DOHH2 (cell line): ENCODE data around the gene ZNF385D.

Experiments
- H3F3A ChIP-seq: fragments of 200-600 bp; sonication (generic), shearing (Covaris generic); 2 replicates; pipeline ENCODE4 v1.6.0; 2016; ENCODE audit warnings: antibody characterized with exemption, mild to moderate bottlenecking; ENCODE audit not compliant: control insufficient read depth, insufficient read depth
- H3K27ac ChIP-seq: fragments of 200-600 bp; sonication (generic); 2 replicates; pipeline ENCODE4 v1.5.1; 2014; ENCODE audit warnings: low read depth, mild to moderate bottlenecking, low read length, moderate library complexity
- H3K27me3 ChIP-seq: fragments of 200-600 bp; sonication (generic); 2 replicates; pipeline ENCODE4 v1.6.1; 2014; ENCODE audit warnings: mild to moderate bottlenecking, low read length, mixed read lengths; ENCODE audit not compliant: control insufficient read depth
- H3K36me3 ChIP-seq: fragments of 200-600 bp; sonication (generic); 2 replicates; pipeline ENCODE4 v1.6.1; 2014; ENCODE audit warnings: mild to moderate bottlenecking, low read length, moderate library complexity, mixed read lengths; ENCODE audit not compliant: control insufficient read depth
- H3K4me1 ChIP-seq: fragments of 200-600 bp; sonication (generic); 2 replicates; pipeline ENCODE4 v1.6.1; 2014; ENCODE audit warnings: mild to moderate bottlenecking, low read length, mixed read lengths; ENCODE audit not compliant: control insufficient read depth
- H3K4me2 ChIP-seq: fragments of 200-600 bp; sonication (generic); 2 replicates; pipeline ENCODE4 v1.6.0; 2014; ENCODE audit warnings: mild to moderate bottlenecking, low read length, moderate library complexity
- H3K4me3 ChIP-seq: fragments of 200-600 bp; sonication (generic); 2 replicates; pipeline ENCODE4 v1.5.1; 2014; ENCODE audit warnings: mild to moderate bottlenecking, low read length, mixed read lengths
- H3K79me2 ChIP-seq: fragments of 200-600 bp; sonication (generic); 2 replicates; pipeline ENCODE4 v1.6.1; 2014; ENCODE audit warnings: mild to moderate bottlenecking, low read length, mixed read lengths; ENCODE audit not compliant: control insufficient read depth
- H3K9me2 ChIP-seq: fragments of 200-600 bp; sonication (generic); replicated peaks from 2 replicates; pipeline ENCODE4 v1.6.1; 2014; ENCODE audit warnings: mild to moderate bottlenecking, low read length, mixed read lengths; ENCODE audit not compliant: control insufficient read depth
- H3K9me3 ChIP-seq: fragments of 200-600 bp; sonication (generic); 2 replicates; pipeline ENCODE4 v1.6.1; 2014; ENCODE audit warnings: antibody characterized with exemption, low read length, mixed read lengths; ENCODE audit not compliant: control insufficient read depth, insufficient read depth
- H4K20me1 ChIP-seq: fragments of 200-600 bp; sonication (generic); 2 replicates; pipeline ENCODE4 v1.6.0; 2014; ENCODE audit warnings: low read depth, mild to moderate bottlenecking, antibody characterized with exemption, low read length, moderate library complexity; ENCODE audit not compliant: control insufficient read depth, insufficient read depth
- CTCF ChIP-seq: fragments of 200-600 bp; sonication (generic); IDR thresholded peaks from one replicate; pipeline ENCODE4 v1.5.1; 2014; ENCODE audit warnings: antibody characterized with exemption, mild to moderate bottlenecking, low read depth, low read length; ENCODE audit not compliant: poor library complexity, severe bottlenecking
- EZH2phosphoT487 ChIP-seq: fragments of 200-600 bp; sonication (generic); IDR thresholded peaks from 2 replicates; pipeline ENCODE4 v1.6.1; 2017; ENCODE audit warnings: borderline replicate concordance, mild to moderate bottlenecking, antibody characterized with exemption, low read length, moderate library complexity, mixed read lengths

ZNF385D gene

GRCh38 chr3:21426920-21427319, 324.1 kb downstream of the ZNF385D start:
- Histone ChIP-seq H3K9me3 (no peaks in the 10 kb centered on the region), H3K4me2 (no peak overlapping the region), H3K27me3 (no peaks in the 10 kb centered on the region), H4K20me1 (no peaks in the 10 kb centered on the region), H3K79me2 (no peaks in the 10 kb centered on the region), H3K4me3 (no peak overlapping the region), H3K9me2 (no peaks in the 10 kb centered on the region), H3K36me3 (no peaks in the 10 kb centered on the region), H3K4me1 (no peaks in the 10 kb centered on the region), H3K27ac (no peak overlapping the region), H3F3A (no peaks in the 10 kb centered on the region)
- TF ChIP-seq EZH2phosphoT487 (no peak), CTCF (no peak)

GRCh38 chr3:21425715-21426114, 325.3 kb downstream of the ZNF385D start:
- Histone ChIP-seq H3K9me2 (no peaks in the 10 kb centered on the region), H3K79me2 (no peaks in the 10 kb centered on the region), H4K20me1 (no peaks in the 10 kb centered on the region), H3K4me2 (no peak overlapping the region), H3K27ac (no peak overlapping the region), H3K9me3 (no peaks in the 10 kb centered on the region), H3K4me3 (no peak overlapping the region), H3F3A (no peaks in the 10 kb centered on the region), H3K27me3 (no peaks in the 10 kb centered on the region), H3K36me3 (no peaks in the 10 kb centered on the region), H3K4me1 (no peaks in the 10 kb centered on the region)
- TF ChIP-seq CTCF (no peak), EZH2phosphoT487 (no peak)

GRCh38 chr3:21421096-21421495, 329.9 kb downstream of the ZNF385D start:
- Histone ChIP-seq H3K9me3 (no peaks in the 10 kb centered on the region), H3K27me3 (no peaks in the 10 kb centered on the region), H3K9me2 (no peaks in the 10 kb centered on the region), H3F3A (no peaks in the 10 kb centered on the region), H4K20me1 (no peaks in the 10 kb centered on the region), H3K4me2 (no peak overlapping the region), H3K4me3 (no peak overlapping the region), H3K79me2 (no peaks in the 10 kb centered on the region), H3K27ac (no peak overlapping the region), H3K4me1 (no peaks in the 10 kb centered on the region), H3K36me3 (no peaks in the 10 kb centered on the region)
- no peak for TF ChIP-seq EZH2phosphoT487
- no peak for TF ChIP-seq CTCF

GRCh38 chr3:21417991-21418390, 333.0 kb downstream of the ZNF385D start:
- no peaks in the 10 kb centered on the region for H3K4me1 ChIP-seq
- H3K9me2 ChIP-seq = no peaks in the 10 kb centered on the region
- no peak overlapping the region for H3K4me2 ChIP-seq
- no peak overlapping the region for H3K4me3 ChIP-seq
- TF ChIP-seq CTCF (no peak), EZH2phosphoT487 (no peak)
- no peaks in the 10 kb centered on the region for H3K27me3 ChIP-seq
- no peaks in the 10 kb centered on the region for H3F3A ChIP-seq
- H3K36me3 ChIP-seq = no peaks in the 10 kb centered on the region
- H3K9me3 ChIP-seq = no peaks in the 10 kb centered on the region
- H3K79me2 ChIP-seq = no peaks in the 10 kb centered on the region
- H3K27ac ChIP-seq = no peak overlapping the region
- H4K20me1 ChIP-seq = no peaks in the 10 kb centered on the region
